Peyer's patch (tissue), 4 donors: ENCODE data around the gene FAM222A. TPM values are rescaled to one million over a fixed set of nuclear protein-coding genes. Genes with fewer than 3 reads are reported as not detected.

ENCODE experiments used
- DNase-seq, 3 donors: peaks; one replicate each; pipeline ENCODE4 v3.0.0-alpha.2; 2017 to 2019
- H3K27ac ChIP-seq, 4 donors: fragments of 200-600 bp; sonication (generic); one replicate each; pipeline ENCODE4 v1.5.1; 2016 to 2019
- H3K27me3 ChIP-seq, 2 donors: fragments of 200-600 bp; sonication (generic); one replicate each; pipeline ENCODE4 v1.5.1; 2019
- H3K36me3 ChIP-seq, 3 donors: fragments of 200-600 bp; sonication (generic); one replicate each; pipeline ENCODE4 v1.5.1; 2016 to 2019
- H3K4me1 ChIP-seq, 4 donors: fragments of 200-600 bp; sonication (generic); one replicate each; pipeline ENCODE4 v1.5.1; 2016 to 2019
- H3K4me3 ChIP-seq, 4 donors: fragments of 200-600 bp; sonication (generic); 1 replicate in 3 of 4; 2 replicates in 1 of 4; pipeline ENCODE4 v1.5.1; 2016 to 2019; ENCODE audit warnings: mild to moderate bottlenecking in 1 of 4
- H3K9me3 ChIP-seq, 4 donors: fragments of 200-600 bp; sonication (generic); one replicate each; pipeline ENCODE4 v1.5.1; 2016 to 2019; ENCODE audit warnings: mild to moderate bottlenecking in 1 of 4
- POLR2A ChIP-seq, 2 donors: fragments of 450-650 bp; IDR thresholded peaks; one replicate each; pipeline ENCODE4 v1.5.1; 2017; ENCODE audit warnings: antibody characterized with exemption in 2 of 2, mild to moderate bottlenecking in 2 of 2, moderate library complexity in 2 of 2
- total RNA-seq, 4 donors: library from RNA; depleted of rRNA; stranded (reverse); fragments of >200 nt; gene quantifications; one replicate each; pipeline ENCODE4 v1.1.0, GENCODE V29; 2016
- TF ChIP-seq, protein P1 (sequence below), 6 experiments: fragments of 450-650 bp in 4 of 6; fragments of 200-600 bp in 2 of 6; sonication (generic) in 1 of 6; IDR thresholded peaks; one replicate each; pipeline ENCODE4 v1.5.1; 2017 to 2019; ENCODE audit warnings: antibody characterized with exemption in 6 of 6, mild to moderate bottlenecking in 3 of 6, moderate library complexity in 1 of 6

Gene FAM222A
- total RNA-seq, 4 donors from 2014 or later: 3.9 to 26.1 (median 7.0) TPM

DNA sequence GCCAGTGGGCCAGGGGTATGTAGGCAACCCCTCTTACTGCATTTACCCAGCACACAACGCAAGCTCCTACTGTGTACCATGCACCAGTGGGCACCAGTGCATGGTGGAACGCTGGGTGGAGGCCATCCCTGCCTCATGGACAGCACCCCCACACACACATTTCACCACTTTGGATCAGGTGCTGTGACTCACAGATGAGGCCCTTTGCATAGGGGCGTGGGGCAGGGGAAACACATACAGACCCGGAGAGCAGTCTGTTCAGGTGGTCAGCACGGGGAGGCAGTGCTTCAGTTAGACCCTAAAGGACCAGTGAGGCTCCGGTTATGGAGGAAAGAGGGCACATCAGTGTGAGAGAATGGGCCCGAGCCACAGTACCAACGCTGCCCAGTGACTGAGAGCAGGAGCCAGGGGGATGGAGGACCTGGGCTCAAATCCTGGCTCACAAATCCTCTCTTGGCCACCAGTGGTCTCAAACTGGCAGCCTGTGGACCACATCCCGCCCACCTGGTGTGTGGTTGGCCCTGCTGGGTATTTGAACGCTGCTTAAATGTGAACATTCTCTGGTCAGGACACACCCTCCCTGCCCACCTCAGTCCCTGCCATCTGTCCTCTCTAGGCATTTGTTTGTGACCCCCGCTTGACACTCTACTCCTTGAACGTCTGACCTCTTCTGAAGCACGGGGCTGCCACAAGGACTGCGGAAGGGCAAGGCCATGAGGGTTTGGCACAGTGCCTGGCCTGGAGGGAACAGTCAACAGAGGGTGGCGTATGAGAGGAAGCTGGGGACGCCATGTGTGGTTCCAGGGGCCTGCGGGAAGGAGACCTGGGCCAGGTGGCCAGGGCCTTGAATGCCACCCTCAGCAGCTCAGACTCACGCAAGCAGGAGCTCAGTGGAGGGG, 46.7 kb downstream of the FAM222A start:
- peak in 2 of 3 donors; percentile 49 to 52 for DNase-seq
- H3K27ac ChIP-seq: no peak overlapping the region

DNA sequence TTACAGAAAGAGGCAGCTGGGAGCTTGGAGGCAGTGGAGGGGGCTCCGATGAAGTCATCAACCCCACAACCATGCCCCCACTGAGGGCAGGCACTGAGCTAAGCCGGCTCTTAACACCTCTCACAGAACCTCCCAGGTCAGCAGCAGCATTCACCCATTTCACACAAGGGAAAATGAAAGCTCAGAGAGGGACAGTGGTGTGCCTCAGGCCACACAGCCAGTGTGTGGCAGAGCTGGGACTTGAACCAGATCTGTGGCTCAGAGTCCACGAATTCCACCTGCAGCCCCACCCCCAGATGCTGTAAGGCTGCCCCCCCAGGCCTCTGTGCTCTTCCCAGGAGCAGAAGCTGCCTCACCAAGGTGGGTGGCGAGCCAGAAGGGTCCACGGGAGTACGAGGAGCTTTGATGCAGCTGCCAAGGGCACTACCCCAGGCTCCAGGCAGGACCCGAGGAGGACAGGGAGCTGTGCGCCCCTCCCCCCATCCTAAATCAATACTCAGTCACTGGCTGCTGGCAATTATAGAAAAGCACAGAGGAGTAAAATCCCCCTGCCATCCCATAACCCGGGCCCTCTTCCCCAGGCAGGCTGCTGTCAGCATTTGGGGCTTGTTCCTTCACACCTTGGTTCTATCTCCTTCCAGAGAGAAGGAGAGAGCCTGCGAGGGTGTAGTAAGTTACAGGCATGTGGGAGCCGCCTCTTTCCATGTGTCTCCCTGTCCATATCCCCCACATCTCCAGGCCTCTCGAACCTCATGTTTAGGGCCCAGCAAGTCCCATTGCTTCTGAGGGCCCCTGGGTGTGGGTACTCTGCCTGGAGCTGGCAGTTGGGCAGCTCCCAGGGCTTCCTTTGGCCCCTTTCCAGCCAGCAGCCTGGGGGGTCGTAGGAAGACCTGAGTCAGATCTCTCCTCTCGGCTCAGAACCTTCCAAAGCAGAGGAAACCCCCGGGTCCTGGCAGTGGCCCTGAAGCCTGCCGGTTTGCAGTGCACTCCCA, 47.6 kb downstream of the FAM222A start:
- peak in 2 of 3 donors; percentile 27 to 40 for DNase-seq
- no peaks in the 10 kb centered on the region for H3K36me3 ChIP-seq
- TF ChIP-seq POLR2A (IDR thresholded peaks at IDR 0.05): no peak
- TF ChIP-seq, protein P1, sequence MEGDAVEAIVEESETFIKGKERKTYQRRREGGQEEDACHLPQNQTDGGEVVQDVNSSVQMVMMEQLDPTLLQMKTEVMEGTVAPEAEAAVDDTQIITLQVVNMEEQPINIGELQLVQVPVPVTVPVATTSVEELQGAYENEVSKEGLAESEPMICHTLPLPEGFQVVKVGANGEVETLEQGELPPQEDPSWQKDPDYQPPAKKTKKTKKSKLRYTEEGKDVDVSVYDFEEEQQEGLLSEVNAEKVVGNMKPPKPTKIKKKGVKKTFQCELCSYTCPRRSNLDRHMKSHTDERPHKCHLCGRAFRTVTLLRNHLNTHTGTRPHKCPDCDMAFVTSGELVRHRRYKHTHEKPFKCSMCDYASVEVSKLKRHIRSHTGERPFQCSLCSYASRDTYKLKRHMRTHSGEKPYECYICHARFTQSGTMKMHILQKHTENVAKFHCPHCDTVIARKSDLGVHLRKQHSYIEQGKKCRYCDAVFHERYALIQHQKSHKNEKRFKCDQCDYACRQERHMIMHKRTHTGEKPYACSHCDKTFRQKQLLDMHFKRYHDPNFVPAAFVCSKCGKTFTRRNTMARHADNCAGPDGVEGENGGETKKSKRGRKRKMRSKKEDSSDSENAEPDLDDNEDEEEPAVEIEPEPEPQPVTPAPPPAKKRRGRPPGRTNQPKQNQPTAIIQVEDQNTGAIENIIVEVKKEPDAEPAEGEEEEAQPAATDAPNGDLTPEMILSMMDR (IDR thresholded peaks at IDR 0.05): no peak
- H3K4me1 ChIP-seq: no peaks in the 10 kb centered on the region
- H3K27me3 ChIP-seq: no peaks in the 10 kb centered on the region
- H3K27ac ChIP-seq: no peak overlapping the region
- H3K9me3 ChIP-seq: peaks cover 0 to 7% (median 0%) of the 10 kb centered on the region in 4 donors
- no peak overlapping the region for H3K4me3 ChIP-seq

More for the DNA sequence above, 46.7 kb downstream of the FAM222A start:
- Histone ChIP-seq H3K27me3 (no peaks in the 10 kb centered on the region), H3K4me3 (no peak overlapping the region), H3K36me3 (no peaks in the 10 kb centered on the region), H3K9me3 (peaks cover 0 to 7% (median 0%) of the 10 kb centered on the region in 4 donors), H3K4me1 (no peaks in the 10 kb centered on the region)
- no peak for TF ChIP-seq POLR2A (IDR thresholded peaks at IDR 0.05)
- TF ChIP-seq, protein P1 (IDR thresholded peaks at IDR 0.05): no peak

DNA sequence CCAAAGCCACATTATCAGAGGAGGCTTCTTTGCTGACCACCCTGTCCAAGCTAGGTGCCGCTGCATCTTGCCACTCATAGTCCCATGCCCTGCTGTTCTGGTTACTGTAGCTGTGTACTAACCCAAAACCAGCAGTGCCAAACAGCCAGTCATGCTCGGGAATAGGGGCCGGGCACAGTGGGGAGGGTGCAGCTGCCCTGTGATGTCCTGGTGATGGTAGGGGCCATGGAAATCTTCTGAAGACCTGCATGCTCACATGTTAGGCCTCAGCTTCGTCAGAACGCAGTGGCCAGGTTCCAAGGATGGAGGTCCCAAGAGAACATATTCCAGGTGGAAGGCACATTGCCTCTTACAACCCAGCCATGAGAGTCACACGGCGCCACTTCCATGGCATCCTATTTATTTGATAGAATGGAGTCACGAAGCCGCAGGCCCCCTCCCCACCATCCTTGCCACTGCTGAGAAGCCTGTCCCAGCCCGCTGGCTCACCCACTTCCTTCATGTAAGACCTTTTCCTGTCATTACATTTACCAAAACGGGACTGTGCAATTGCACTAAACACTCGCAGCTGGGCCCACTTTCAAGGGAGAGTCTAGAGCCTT, 48.5 kb downstream of the FAM222A start:
- Histone ChIP-seq H3K4me3 (no peak overlapping the region), H3K27me3 (no peaks in the 10 kb centered on the region), H3K36me3 (no peaks in the 10 kb centered on the region), H3K4me1 (no peaks in the 10 kb centered on the region), H3K9me3 (no peaks in the 10 kb centered on the region), H3K27ac (no peak overlapping the region)
- peak in 2 of 3 donors; percentile 22 to 23 for DNase-seq
- TF ChIP-seq POLR2A (IDR thresholded peaks at IDR 0.05): no peak
- TF ChIP-seq, protein P1 (IDR thresholded peaks at IDR 0.05): no peak

DNA sequence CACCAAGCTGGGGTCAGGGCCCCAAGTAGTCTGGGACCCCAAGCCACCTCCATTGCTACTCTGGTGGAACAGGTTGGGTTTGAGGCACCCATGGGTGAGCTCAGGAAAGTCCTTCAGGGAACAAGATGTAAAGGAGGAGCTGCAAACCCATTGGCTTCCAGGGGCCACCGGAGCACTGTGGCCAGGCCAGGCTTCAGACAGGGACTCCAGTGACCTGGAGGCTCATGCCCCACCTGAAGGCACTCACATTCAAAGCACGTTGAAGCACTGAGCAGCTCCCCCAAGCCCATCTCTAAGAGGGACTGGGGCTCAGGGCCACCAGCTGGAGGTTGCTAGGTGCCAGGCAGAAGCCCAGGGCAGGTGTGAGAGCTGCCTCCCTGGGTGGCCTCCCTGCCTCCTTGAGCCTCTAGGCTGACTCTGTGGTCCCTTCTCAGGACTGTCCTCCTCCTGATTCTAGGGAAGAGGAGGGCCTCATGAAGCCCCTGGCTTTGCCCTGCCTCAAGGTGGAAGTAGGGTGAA, 49.1 kb downstream of the FAM222A start:
- no peaks in the 10 kb centered on the region for H3K4me1 ChIP-seq
- H3K4me3 ChIP-seq: no peak overlapping the region
- no peaks in the 10 kb centered on the region for H3K27me3 ChIP-seq
- H3K36me3 ChIP-seq: no peaks in the 10 kb centered on the region
- H3K9me3 ChIP-seq: no peaks in the 10 kb centered on the region
- peak overlapping the region in 1 of 4 donors; percentile 78 for H3K27ac ChIP-seq
- DNase-seq: peak in 1 of 3 donors; percentile 49
- TF ChIP-seq, protein P1 (IDR thresholded peaks at IDR 0.05): no peak
- TF ChIP-seq POLR2A (IDR thresholded peaks at IDR 0.05): no peak
